ENCODE measurements around the gene CPPED1.

CPPED1 gene

GRCh38 chr16:12628536-12628935 lies 175.2 kb downstream of the CPPED1 start:
- no peak for DNase-seq

GRCh38 chr16:12627394-12627793 lies 176.3 kb downstream of the CPPED1 start:
- DNase-seq, result no peak

- DNase-seq, result no peak
Observed at GRCh38 chr16:12626411-12626810, 177.3 kb downstream of the CPPED1 start.

GRCh38 chr16:12625716-12626115 lies 178.0 kb downstream of the CPPED1 start:
- DNase-seq, result no peak

DNA sequence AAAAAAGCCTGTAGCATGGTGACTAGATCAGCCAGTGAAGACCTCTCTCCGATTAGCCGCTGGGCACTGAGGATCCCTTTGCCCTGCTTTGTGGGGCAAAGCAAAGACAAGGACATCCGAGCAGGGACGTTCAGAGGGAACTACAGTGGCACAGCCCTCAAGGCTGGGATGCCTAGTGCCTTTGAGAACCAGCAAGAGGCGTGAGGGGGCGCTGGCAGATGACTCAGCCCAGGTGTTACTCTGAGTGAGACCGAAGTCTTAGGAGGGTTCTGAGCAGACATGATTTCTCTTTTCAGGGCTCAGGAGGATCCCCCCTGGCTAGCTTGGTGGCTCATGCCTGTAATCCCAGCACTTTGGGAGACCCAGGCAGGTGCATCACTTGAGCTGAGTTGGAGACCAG lies 178.6 kb downstream of the CPPED1 start:
- no peak for DNase-seq

GRCh38 chr16:12620150-12620549 lies 183.5 kb downstream of the CPPED1 start:
- DNase-seq, result no peak

DNA sequence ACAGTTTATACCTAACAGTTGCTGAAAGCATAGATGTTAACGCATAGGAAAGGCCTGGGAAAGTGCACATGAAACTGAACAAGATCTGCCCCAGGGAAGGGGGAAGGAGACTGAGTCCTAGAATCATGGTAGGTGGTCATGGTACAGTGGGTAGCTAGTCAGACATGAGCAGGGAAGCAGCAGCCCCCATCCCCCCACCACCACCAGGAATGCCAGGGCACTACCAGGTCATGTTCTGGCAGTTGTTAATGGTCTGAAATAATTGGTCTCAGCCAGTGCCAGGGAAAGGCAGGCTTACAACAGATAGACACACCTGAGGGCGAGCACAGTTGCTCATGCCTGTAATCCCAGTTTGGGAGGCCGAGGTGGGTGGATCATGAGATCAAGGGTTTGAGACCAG lies 185.2 kb downstream of the CPPED1 start:
- no peak for DNase-seq

- DNase-seq, result no peak
Observed at GRCh38 chr16:12617401-12617819, 186.3 kb downstream of the CPPED1 start.

DNA sequence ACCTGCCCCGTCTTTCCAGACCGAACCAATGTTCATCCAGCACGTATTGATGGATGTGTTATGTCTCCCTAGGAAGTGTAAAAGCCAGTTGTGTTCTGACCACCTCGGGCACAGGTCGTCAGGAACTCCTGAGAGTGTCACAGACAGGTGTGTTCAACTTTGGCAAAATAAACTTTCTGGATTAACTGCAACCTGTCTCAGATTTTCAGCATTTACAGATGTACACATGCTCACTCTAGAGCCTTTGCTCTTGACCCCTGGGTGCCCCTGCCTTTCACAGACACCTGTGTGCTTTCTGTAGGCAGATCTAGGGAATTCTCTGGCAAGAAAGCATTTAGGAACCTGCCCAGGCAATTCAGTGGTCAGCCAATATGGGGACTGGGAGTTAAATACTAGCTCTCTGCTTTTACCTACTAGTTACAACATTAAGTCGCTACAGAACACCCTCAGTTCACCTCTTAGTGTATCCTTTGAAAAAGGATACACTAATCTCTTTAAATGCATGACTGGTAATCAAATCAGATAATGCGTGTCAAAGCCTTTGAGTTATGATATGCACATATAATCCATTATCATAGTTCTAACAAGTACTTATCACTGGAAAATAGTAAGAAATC lies 188.9 kb downstream of the CPPED1 start:
- DNase-seq, result no peak

DNA sequence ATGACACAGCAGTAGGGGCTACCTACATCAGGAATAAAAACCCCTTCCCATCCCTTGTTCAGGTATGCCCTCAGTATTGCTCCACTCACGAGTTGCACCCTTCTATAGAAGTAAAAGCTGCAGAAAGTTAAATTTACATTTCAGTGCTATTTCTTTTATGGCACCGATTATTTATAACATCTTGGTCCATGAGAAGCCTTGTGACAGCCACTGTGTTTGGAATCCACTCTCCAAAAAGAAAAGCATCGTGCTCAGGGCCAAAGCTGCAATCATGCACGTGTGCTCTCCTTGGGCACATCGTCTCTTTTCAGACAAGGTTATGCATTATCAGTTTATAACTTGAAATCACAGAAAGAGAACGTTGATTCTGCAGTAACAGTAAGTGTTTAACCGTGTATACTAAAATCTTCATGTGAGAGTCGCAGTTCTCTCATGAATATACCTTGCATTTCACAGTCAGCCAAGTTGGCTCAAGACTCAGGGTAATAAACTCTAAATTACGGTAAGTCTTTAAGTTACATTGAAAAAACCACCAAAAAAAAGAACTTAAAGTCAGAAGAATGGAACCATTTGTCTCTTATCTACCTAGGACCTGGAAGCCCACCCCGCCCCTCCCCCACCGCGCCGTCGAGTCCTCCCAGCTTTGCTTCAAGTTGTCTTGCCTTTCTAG lies 189.6 kb downstream of the CPPED1 start:
- no peak for DNase-seq

DNA sequence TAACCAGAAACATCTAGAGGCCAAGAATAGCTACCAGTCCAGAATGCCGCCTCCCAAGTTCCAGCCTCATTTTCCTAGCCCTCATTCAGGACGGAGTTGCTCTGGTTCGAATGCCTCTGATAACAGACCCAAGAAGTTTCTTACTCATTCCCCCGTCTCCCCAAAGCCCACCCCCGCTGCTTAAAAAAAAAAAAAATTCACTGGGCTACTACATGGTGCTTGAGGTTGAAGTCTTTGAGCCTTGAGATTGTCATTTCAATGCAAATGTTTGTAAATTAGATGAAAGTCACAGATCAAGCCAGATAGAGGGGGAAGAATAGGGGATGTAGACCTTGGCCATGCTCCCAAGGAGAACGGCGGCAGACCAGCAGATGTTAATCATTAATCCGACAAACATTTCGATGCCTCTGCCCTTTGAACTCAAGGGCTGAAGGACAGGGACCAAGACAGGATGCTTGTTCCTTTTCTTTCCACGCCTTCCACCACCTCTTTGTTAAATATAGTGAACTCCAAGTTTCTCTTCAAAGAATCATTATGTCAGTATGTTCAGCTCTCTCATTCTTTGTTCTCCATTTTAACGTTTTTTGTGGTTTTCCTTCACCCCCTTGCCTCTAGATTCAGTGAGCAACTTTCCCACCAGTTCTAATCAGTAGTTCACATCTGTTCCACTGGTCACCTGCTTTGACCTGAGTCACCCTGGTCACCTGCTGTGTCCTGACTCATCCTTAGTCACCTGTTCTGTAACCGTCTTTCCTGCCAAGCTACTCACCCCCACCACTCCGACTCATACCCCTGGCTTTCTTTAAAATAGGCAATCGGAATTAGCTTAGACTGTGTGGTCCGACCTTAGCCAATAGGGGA lies 190.3 kb downstream of the CPPED1 start:
- DNase-seq, result peak; percentile 50

DNA sequence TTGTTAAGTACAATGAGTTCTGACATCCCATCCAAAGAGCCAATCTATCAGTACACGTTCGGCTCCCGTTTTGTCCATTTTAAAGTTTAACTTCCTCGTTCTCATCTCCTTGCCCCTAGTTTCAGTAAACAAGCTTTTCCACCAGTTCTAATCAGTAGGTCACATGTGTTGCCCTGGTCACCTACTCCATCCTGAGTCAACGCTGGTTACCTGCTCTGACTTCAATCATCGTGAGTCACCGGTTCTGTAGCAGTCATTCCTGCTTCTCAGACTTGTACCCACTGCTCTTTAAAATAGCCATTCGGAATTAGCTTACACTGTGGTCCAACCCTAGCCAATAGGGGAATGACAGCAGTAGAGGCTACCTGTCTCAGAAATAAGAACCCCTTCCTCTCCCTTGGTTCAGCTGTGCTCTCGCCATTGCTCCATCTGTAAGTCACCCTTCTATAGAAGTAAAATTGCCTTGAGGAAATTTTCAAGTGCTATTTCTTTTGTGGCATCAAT lies 191.0 kb downstream of the CPPED1 start:
- DNase-seq, result no peak

- DNase-seq, result no peak
Observed at GRCh38 chr16:12611916-12612597, 191.6 kb downstream of the CPPED1 start.

DNA sequence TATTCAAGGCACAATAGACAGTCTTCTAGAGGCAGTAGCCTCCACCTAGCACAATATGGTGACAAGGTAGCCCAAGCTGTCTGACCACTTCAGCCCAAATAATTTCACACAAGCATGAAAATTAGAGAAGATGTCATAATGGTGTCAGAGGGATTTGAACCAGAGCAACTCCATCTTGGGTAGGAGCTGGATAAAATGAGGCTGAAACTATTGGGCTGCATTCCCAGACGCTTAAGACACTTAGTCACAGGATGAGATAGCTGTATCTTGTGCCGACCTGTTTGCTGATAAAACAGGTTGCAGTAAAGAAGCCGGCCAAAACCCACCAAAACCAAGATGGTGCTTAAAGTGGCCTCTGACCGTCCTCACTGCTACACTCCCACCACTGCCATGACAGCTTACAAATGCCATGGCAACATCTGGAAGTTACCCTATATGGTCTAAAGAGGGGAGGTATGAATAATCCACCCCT lies 192.6 kb downstream of the CPPED1 start:
- no peak for DNase-seq

DNA sequence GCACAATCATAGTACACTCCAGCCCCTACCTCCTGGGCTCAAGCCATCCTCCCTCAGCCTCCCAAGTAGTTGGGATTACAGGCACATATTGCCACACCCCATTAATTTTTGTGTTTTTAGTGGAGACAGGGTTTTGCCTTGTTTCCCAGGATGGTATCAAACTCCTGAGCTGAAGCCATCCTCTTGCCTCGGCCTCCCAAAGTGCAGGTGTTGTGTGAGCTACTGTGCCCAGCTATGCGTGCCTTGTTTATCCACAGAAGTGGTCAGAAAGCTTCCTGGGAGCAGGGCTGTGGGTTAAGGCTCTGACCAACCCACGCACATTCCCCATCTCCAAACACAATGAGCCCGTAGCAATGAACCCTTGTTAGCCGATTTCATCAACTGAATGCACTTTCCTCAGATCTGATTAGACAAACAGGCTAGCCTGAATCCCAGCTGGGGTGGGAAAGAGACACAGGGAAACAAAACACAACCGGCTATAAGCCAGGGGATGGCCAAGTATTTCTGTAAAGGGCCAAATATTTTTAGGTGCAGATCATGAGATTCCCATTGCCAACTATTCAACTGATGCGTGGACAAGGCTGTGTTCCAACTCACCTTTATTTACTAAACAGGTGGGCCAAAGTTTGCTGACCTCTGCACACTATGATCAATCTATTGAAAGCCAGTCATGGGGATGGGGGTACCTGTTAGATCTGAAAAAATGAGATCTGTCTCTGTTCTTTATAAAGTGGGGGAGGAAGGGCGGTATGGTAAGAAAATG lies 193.6 kb downstream of the CPPED1 start:
- DNase-seq, result no peak

All from activated CD4-positive, CD25-positive, alpha-beta regulatory T cell treated with anti-CD3 and anti-CD28 coated beads, Interleukin-2, amount 50 U/mL, for 72 hours (primary cell).